ENCODE results near the gene DDRGK1.

GRCh38 chr20:3209946-3210317, 5.5 kb upstream of the DDRGK1 start:
- TF ChIP-seq EZH2 (IDR thresholded peaks at IDR 0.05) (no peak), POLR2AphosphoS5 (IDR thresholded peaks at IDR 0.05; ENCODE audit: borderline replicate concordance, low read depth, low read length) (no peak), FOXP2 (optimal IDR thresholded peaks at IDR 0.05; ENCODE audit: control extremely low read depth, extremely low read length, insufficient read depth) (no peak)
